Keratinocyte (primary cell): Measurements from ENCODE around the gene DYTN. TPM values are rescaled to one million over a fixed set of nuclear protein-coding genes. Genes with fewer than 3 reads are reported as not detected.

ENCODE experiments used
- DNase-seq: peaks from one replicate; pipeline ENCODE4 v3.0.0-alpha.2; 2011; ENCODE audit warnings: low read depth, missing footprints, low spot score
- FAIRE-seq: peaks from 2 replicates; lab custom pipeline; 2011; peaks lifted over from hg19 to GRCh38; lab: Jason Lieb, UNC
- H2AFZ ChIP-seq: 2 replicates; pipeline ENCODE4 v1.6.0; 2012; ENCODE audit warnings: low read length, control low read depth, inconsistent platforms; ENCODE audit not compliant: control insufficient read depth
- H3K27ac ChIP-seq: 2 replicates; pipeline ENCODE4 v1.5.1; 2011; ENCODE audit warnings: low read length; ENCODE audit not compliant: control insufficient read depth, insufficient read depth
- H3K27me3 ChIP-seq: 3 replicates; pipeline ENCODE4 v1.6.0; 2011; ENCODE audit warnings: low read length; ENCODE audit not compliant: control insufficient read depth, insufficient read depth; ENCODE audit errors: extremely low read depth
- H3K36me3 ChIP-seq, 2 experiments: 2 replicates in 1 of 2; 3 replicates in 1 of 2; pipeline ENCODE4 v1.5.1; 2011; ENCODE audit warnings: low read length in 2 of 2, mild to moderate bottlenecking in 1 of 2; ENCODE audit not compliant: control insufficient read depth in 2 of 2, insufficient read depth in 2 of 2; ENCODE audit errors: extremely low read depth in 1 of 2
- H3K4me1 ChIP-seq: 3 replicates; pipeline ENCODE4 v1.5.1; 2011; ENCODE audit warnings: low read length; ENCODE audit not compliant: control insufficient read depth, insufficient read depth; ENCODE audit errors: extremely low read depth
- H3K4me2 ChIP-seq: 3 replicates; pipeline ENCODE4 v1.6.0; 2011; ENCODE audit warnings: low read depth, low read length; ENCODE audit not compliant: control insufficient read depth, insufficient read depth; ENCODE audit errors: extremely low read depth
- H3K4me3 ChIP-seq, 3 experiments: fragments of 200-600 bp in 1 of 3; sonication (generic) in 1 of 3; 2 replicates in 2 of 3; 3 replicates in 1 of 3; pipeline ENCODE4 v1.5.1; 2011 to 2016; ENCODE audit warnings: low read length in 3 of 3, mild to moderate bottlenecking in 3 of 3, control low read depth in 2 of 3, inconsistent platforms in 1 of 3, low read depth in 1 of 3, mixed read lengths in 1 of 3, mixed run types in 1 of 3, moderate library complexity in 1 of 3; ENCODE audit not compliant: control insufficient read depth in 2 of 3, insufficient read depth in 2 of 3; ENCODE audit errors: extremely low read depth in 1 of 3
- H3K79me2 ChIP-seq: 2 replicates; pipeline ENCODE4 v1.6.0; 2012; ENCODE audit warnings: low read length; ENCODE audit not compliant: control insufficient read depth, insufficient read depth
- H3K9ac ChIP-seq: 3 replicates; pipeline ENCODE4 v1.6.0; 2011; ENCODE audit warnings: low read length; ENCODE audit not compliant: control insufficient read depth, insufficient read depth; ENCODE audit errors: extremely low read depth
- H3K9me1 ChIP-seq: 3 replicates; pipeline ENCODE4 v1.6.0; 2011; ENCODE audit warnings: low read length; ENCODE audit not compliant: control insufficient read depth, insufficient read depth; ENCODE audit errors: extremely low read depth
- H3K9me3 ChIP-seq: 2 replicates; pipeline ENCODE4 v1.5.1; 2012; ENCODE audit warnings: low read depth, low read length; ENCODE audit not compliant: control insufficient read depth
- H4K20me1 ChIP-seq: 3 replicates; pipeline ENCODE4 v1.6.0; 2011; ENCODE audit warnings: low read length; ENCODE audit not compliant: control insufficient read depth, insufficient read depth; ENCODE audit errors: extremely low read depth
- EZH2 ChIP-seq: IDR thresholded peaks from one replicate; pipeline ENCODE4 v1.6.1; 2012; ENCODE audit warnings: inconsistent platforms, mild to moderate bottlenecking, low read length, moderate library complexity
- dilution Hi-C: fragments of 300-500 bp; cut with MboI; formaldehyde crosslinking; loops from one replicate; pipeline ENCODE4 v1.7.0; 2020; ENCODE audit warnings: low sequenced_read_pairs; ENCODE audit not compliant: extremely low pct_ligation_motif_present
- polyA plus RNA-seq, 5 experiments: library from polyadenylated mRNA; depleted of rRNA in 3 of 5; stranded (reverse) in 3 of 5; stranded (forward) in 1 of 5; unstranded in 1 of 5; fragments of >200 nt; gene quantifications; 1 replicate in 1 of 5; 2 replicates in 3 of 5; 3 replicates in 1 of 5; pipeline versions ENCODE4 v1.2.1 to v1.2.3, GENCODE V29; 2011 to 2012; ENCODE audit warnings: missing spikeins in 2 of 5, low read depth in 1 of 5, low replicate concordance in 1 of 5
- TF ChIP-seq, protein P1 (sequence below), 3 experiments: IDR thresholded peaks in 1 of 3; conservative IDR thresholded peaks in 1 of 3; optimal IDR thresholded peaks in 1 of 3; 2 replicates in 2 of 3; 3 replicates in 1 of 3; pipeline versions ENCODE3 to v1.5.1; 2011; ENCODE audit warnings: low read length in 3 of 3, mild to moderate bottlenecking in 3 of 3, moderate library complexity in 2 of 3, control low read depth in 1 of 3, inconsistent platforms in 1 of 3; ENCODE audit not compliant: insufficient read depth in 2 of 3; ENCODE audit errors: extremely low read depth in 1 of 3

The DYTN gene
- polyA plus RNA-seq, 1 donor (not counting 4 experiments of a cell fraction or from before 2014, with no cell fraction given) = not detected

DNA sequence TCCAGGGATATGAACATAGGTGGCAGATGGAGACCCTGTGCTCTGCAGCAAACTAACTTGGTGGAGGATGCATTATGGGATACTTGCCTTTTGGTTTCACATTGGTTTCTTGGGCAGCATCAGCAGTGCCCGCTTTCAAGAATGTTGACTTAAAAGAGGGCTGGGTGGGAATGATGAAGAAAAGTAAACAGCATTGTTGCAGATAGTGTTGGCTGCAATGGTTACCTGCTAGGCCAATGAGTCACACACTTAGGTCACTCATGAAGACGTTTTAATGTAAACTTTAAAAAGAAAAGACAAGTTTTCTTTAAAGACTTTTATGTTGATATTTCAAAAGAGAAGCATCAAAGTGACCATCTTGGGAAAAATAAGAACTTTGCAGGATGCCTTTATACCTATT lies 102.0 kb downstream of the DYTN start:
- FAIRE-seq (no peak), DNase-seq (no peak)
- no peak overlapping the region for H3K4me2 ChIP-seq

GRCh38 chr2:206615417-206616089 lies 102.6 kb downstream of the DYTN start:
- Histone ChIP-seq H3K79me2 (no peaks in the 10 kb centered on the region), H3K27me3 (no peaks in the 10 kb centered on the region), H3K27ac (no peak overlapping the region), H2AFZ (no peak overlapping the region), H3K4me2 (no peak overlapping the region), H3K9ac (no peak overlapping the region), H3K4me1 (peaks cover 20% of the 10 kb centered on the region), H3K36me3 (no peaks in the 10 kb centered on the region), H3K4me3 (no peak overlapping the region), H4K20me1 (no peaks in the 10 kb centered on the region), H3K9me1 (no peaks in the 10 kb centered on the region), H3K9me3 (no peaks in the 10 kb centered on the region)
- DNase-seq (no peak), FAIRE-seq (no peak)
- dilution Hi-C loops = no loop called here
- TF ChIP-seq EZH2 = no peak
- TF ChIP-seq, protein P1, sequence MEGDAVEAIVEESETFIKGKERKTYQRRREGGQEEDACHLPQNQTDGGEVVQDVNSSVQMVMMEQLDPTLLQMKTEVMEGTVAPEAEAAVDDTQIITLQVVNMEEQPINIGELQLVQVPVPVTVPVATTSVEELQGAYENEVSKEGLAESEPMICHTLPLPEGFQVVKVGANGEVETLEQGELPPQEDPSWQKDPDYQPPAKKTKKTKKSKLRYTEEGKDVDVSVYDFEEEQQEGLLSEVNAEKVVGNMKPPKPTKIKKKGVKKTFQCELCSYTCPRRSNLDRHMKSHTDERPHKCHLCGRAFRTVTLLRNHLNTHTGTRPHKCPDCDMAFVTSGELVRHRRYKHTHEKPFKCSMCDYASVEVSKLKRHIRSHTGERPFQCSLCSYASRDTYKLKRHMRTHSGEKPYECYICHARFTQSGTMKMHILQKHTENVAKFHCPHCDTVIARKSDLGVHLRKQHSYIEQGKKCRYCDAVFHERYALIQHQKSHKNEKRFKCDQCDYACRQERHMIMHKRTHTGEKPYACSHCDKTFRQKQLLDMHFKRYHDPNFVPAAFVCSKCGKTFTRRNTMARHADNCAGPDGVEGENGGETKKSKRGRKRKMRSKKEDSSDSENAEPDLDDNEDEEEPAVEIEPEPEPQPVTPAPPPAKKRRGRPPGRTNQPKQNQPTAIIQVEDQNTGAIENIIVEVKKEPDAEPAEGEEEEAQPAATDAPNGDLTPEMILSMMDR (optimal IDR thresholded peaks at IDR 0.05 in 1 of 3, IDR thresholded peaks at IDR 0.05 in 1 of 3, conservative IDR thresholded peaks at IDR 0.05 in 1 of 3; ENCODE audit: extremely low read depth in 1 of 3, insufficient read depth in 2 of 3, low read length in 3 of 3) = no peak

More for the DNA sequence above, 102.0 kb downstream of the DYTN start:
- H3K27me3 ChIP-seq = no peaks in the 10 kb centered on the region
- H3K9me3 ChIP-seq = no peaks in the 10 kb centered on the region
- H3K27ac ChIP-seq = no peak overlapping the region
- H3K79me2 ChIP-seq = no peaks in the 10 kb centered on the region
- H3K36me3 ChIP-seq = no peaks in the 10 kb centered on the region
- H2AFZ ChIP-seq = no peak overlapping the region
- peaks cover 18% of the 10 kb centered on the region for H3K4me1 ChIP-seq
- TF ChIP-seq, protein P1 (optimal IDR thresholded peaks at IDR 0.05 in 1 of 3, IDR thresholded peaks at IDR 0.05 in 1 of 3, conservative IDR thresholded peaks at IDR 0.05 in 1 of 3; ENCODE audit: extremely low read depth in 1 of 3, insufficient read depth in 2 of 3, low read length in 3 of 3) = no peak
- no peak for TF ChIP-seq EZH2
- H3K9me1 ChIP-seq = no peaks in the 10 kb centered on the region
- H3K9ac ChIP-seq = no peak overlapping the region
- no peaks in the 10 kb centered on the region for H4K20me1 ChIP-seq
- dilution Hi-C loops = no loop called here
- no peak overlapping the region for H3K4me3 ChIP-seq
